K562 (cell line): Measurements from ENCODE around the gene PIF1. TPM values are rescaled to one million over a fixed set of nuclear protein-coding genes. Genes with fewer than 3 reads are reported as not detected.

Source experiments
- CTCF ChIP-seq, 3 experiments: IDR thresholded peaks in 2 of 3; conservative IDR thresholded peaks in 1 of 3; 2 replicates each; pipeline ENCODE4 v1.5.1; 2011 to 2012; ENCODE audit warnings: low read length in 3 of 3, mild to moderate bottlenecking in 3 of 3, control low read depth in 2 of 3, improper control_type of control experiment in 1 of 3, inconsistent platforms in 1 of 3, low read depth in 1 of 3, mixed read lengths in 1 of 3, moderate library complexity in 1 of 3; ENCODE audit not compliant: insufficient read depth in 2 of 3
- JUND ChIP-seq, 2 experiments: IDR thresholded peaks; 2 replicates in 1 of 2; 3 replicates in 1 of 2; pipeline ENCODE4 v1.6.1; 2011; ENCODE audit warnings: borderline replicate concordance in 2 of 2, low read depth in 2 of 2, low read length in 2 of 2, improper control_type of control experiment in 1 of 2, missing biosample characterization in 1 of 2, missing genetic modification characterization in 1 of 2, missing genetic modification reagents in 1 of 2
- NKRF ChIP-seq: fragments of 450-650 bp; IDR thresholded peaks from 2 replicates; pipeline ENCODE4 v1.6.1; 2016; ENCODE audit warnings: borderline replicate concordance
- NRF1 ChIP-seq, 2 experiments: fragments of 450-650 bp; IDR thresholded peaks in 1 of 2; conservative IDR thresholded peaks in 1 of 2; 2 replicates each; pipeline ENCODE4 v1.6.1; 2014; ENCODE audit warnings: mild to moderate bottlenecking in 2 of 2
- RCOR1 ChIP-seq, 2 experiments: IDR thresholded peaks; 2 replicates each; pipeline ENCODE4 v1.6.1; 2012; ENCODE audit warnings: low read depth in 2 of 2, low read length in 2 of 2, borderline replicate concordance in 1 of 2, improper control_type of control experiment in 1 of 2
- SMAD4 ChIP-seq: fragments of 250-450 bp; sonication (Bioruptor Pico); conservative IDR thresholded peaks from 2 replicates; pipeline ENCODE4 v1.8.0; 2021; ENCODE audit warnings: inconsistent platforms, mild to moderate bottlenecking, moderate library complexity
- SREBF2 ChIP-seq: sonication (generic); formaldehyde crosslinking; IDR thresholded peaks from 2 replicates; pipeline ENCODE4 v1.4.0; 2020; ENCODE audit warnings: mild to moderate bottlenecking, missing genetic modification reagents
- U2AF1 ChIP-seq: fragments of 200-400 bp; formaldehyde crosslinking; optimal IDR thresholded peaks from 2 replicates; pipeline ENCODE3; 2017; ENCODE audit warnings: mild to moderate bottlenecking, low read depth, low read length, moderate library complexity
- ZBTB26 ChIP-seq: fragments of 450-650 bp; formaldehyde crosslinking; IDR thresholded peaks from 2 replicates; pipeline ENCODE4 v1.4.0; 2022; ENCODE audit warnings: missing genetic modification characterization
- ZNF830 ChIP-seq: fragments of 250-450 bp; sonication (Bioruptor Pico); IDR thresholded peaks from 2 replicates; pipeline ENCODE4 v1.5.0; 2021; ENCODE audit warnings: mild to moderate bottlenecking
- polyA plus RNA-seq, 8 experiments: library from polyadenylated mRNA; depleted of rRNA in 4 of 8; stranded (reverse) in 5 of 8; unstranded in 3 of 8; fragments of >200 nt; fragmentation: Nextera tagmentation in 2 of 8; fragmentation: Illumina TruSeq in 1 of 8; extraction: Ambion mirVana in 2 of 8; extraction: Trizol in 1 of 8; gene quantifications; 2 replicates each; pipeline versions ENCODE4 v1.2.1 to v1.2.3, GENCODE V29; 2011 to 2014; ENCODE audit warnings: inconsistent platforms in 1 of 8, missing spikeins in 1 of 8
- total RNA-seq, 7 experiments: library from RNA; depleted of rRNA in 6 of 7; stranded (reverse); fragments of >200 nt in 6 of 7; fragmentation: Illumina TruSeq in 2 of 7; extraction: Trizol in 2 of 7; gene quantifications; 2 replicates each; pipeline versions ENCODE4 v1.2.1 to v1.2.3, GENCODE V29; 2011 to 2021; ENCODE audit warnings: low replicate concordance in 1 of 7
- TF ChIP-seq, protein P1 (sequence below): IDR thresholded peaks from 2 replicates; pipeline ENCODE4 v1.6.1; 2011; ENCODE audit warnings: borderline replicate concordance, low read depth, mild to moderate bottlenecking, moderate library complexity, low read length; ENCODE audit not compliant: insufficient read depth, poor library complexity, severe bottlenecking
- TF ChIP-seq, protein P2 (sequence below), 2 experiments: fragments of 150-350 bp in 1 of 2; IDR thresholded peaks; 2 replicates each; pipeline ENCODE4 v1.6.1; 2012 to 2016; ENCODE audit warnings: low read depth in 2 of 2, low read length in 2 of 2, mild to moderate bottlenecking in 1 of 2, moderate library complexity in 1 of 2

PIF1 gene
- total and polyA plus RNA-seq, 9 of the 15 experiments (the other 6 are each of a cell fraction or from before 2014, with no cell fraction given) = 1.1 to 37.9 (median 11.5) TPM

DNA sequence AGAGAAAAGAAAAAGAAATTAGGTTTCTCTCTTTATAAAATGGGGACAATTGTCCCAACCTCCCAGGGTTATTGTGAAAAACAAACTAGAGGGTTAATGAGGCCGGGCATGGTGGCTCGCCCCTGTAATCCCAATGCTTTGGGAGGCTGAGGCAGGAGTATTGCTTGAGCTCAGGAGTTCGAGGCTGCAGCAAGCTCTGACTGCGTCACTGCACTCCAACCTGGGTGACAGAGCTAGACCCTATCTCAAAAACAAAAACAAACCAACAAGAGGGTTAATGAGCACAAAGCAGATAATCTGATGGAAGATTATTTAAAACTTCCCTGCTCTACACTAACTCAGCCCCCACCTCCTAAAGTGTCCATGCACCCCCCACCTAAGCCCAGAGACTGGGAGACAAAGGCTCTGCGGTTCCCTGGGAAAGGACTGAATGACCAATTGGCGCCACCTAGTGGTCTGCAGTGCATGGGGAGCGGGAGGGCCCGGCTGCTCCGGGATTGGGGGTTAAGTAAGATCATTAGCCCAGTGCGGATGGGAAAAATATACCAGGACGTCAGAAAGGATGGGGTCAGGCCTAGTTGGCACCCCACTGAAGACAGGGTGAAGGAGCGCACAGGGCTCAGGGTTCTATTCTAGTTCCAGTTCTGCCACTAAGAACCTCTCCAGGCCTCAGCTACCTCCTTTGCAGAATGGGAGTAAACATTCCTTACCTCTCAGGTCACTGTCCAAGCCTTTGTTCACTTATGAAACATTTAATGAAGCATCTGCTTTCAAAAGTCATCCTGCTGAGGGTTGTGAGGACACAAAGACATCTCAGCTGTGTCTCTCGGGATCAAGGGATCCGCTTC, 15.6 kb downstream of the PIF1 start (continued):
- TF ChIP-seq, protein P1, sequence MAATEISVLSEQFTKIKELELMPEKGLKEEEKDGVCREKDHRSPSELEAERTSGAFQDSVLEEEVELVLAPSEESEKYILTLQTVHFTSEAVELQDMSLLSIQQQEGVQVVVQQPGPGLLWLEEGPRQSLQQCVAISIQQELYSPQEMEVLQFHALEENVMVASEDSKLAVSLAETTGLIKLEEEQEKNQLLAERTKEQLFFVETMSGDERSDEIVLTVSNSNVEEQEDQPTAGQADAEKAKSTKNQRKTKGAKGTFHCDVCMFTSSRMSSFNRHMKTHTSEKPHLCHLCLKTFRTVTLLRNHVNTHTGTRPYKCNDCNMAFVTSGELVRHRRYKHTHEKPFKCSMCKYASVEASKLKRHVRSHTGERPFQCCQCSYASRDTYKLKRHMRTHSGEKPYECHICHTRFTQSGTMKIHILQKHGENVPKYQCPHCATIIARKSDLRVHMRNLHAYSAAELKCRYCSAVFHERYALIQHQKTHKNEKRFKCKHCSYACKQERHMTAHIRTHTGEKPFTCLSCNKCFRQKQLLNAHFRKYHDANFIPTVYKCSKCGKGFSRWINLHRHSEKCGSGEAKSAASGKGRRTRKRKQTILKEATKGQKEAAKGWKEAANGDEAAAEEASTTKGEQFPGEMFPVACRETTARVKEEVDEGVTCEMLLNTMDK = peak; percentile 32
- no peak for TF ChIP-seq ZNF830 (CRISPR knock-in tag)
- peak; percentile 34; the same call in 1 of the 2 replicates for TF ChIP-seq JUND (IDR thresholded peaks at IDR 0.05; ENCODE audit: borderline replicate concordance, low read depth, low read length)
- no peak; the same call in 2 of the 3 replicates for TF ChIP-seq JUND (tag; IDR thresholded peaks at IDR 0.05; ENCODE audit: borderline replicate concordance, low read depth, low read length)
- TF ChIP-seq NRF1 (conservative IDR thresholded peaks at IDR 0.05 in 1 of 2, IDR thresholded peaks at IDR 0.05 in 1 of 2) = no peak
- TF ChIP-seq ZBTB26 (CRISPR knock-in tag) = 0 out of 2 replicates have a peak, but pooled peaks have one; percentile 8
- TF ChIP-seq SMAD4 (CRISPR knock-in tag) = 0 out of 2 replicates have a peak, but pooled peaks have one; percentile 21
- no peak for TF ChIP-seq SREBF2
- TF ChIP-seq RCOR1 (IDR thresholded peaks at IDR 0.05; ENCODE audit: borderline replicate concordance in 1 of 2, low read depth in 2 of 2, low read length in 2 of 2) = peak in 1 of 2 experiments; percentile 28; a peak in 1 of 4 replicates
- no peak for TF ChIP-seq NKRF
- TF ChIP-seq U2AF1 = no peak
- peak; percentile 91 to 96 (median 93) for TF ChIP-seq CTCF (IDR thresholded peaks at IDR 0.05 in 2 of 3, conservative IDR thresholded peaks at IDR 0.05 in 1 of 3; ENCODE audit: insufficient read depth in 2 of 3, low read depth in 1 of 3, low read length in 3 of 3)
- TF ChIP-seq, protein P2, sequence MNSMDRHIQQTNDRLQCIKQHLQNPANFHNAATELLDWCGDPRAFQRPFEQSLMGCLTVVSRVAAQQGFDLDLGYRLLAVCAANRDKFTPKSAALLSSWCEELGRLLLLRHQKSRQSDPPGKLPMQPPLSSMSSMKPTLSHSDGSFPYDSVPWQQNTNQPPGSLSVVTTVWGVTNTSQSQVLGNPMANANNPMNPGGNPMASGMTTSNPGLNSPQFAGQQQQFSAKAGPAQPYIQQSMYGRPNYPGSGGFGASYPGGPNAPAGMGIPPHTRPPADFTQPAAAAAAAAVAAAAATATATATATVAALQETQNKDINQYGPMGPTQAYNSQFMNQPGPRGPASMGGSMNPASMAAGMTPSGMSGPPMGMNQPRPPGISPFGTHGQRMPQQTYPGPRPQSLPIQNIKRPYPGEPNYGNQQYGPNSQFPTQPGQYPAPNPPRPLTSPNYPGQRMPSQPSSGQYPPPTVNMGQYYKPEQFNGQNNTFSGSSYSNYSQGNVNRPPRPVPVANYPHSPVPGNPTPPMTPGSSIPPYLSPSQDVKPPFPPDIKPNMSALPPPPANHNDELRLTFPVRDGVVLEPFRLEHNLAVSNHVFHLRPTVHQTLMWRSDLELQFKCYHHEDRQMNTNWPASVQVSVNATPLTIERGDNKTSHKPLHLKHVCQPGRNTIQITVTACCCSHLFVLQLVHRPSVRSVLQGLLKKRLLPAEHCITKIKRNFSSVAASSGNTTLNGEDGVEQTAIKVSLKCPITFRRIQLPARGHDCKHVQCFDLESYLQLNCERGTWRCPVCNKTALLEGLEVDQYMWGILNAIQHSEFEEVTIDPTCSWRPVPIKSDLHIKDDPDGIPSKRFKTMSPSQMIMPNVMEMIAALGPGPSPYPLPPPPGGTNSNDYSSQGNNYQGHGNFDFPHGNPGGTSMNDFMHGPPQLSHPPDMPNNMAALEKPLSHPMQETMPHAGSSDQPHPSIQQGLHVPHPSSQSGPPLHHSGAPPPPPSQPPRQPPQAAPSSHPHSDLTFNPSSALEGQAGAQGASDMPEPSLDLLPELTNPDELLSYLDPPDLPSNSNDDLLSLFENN (IDR thresholded peaks at IDR 0.05; ENCODE audit: low read depth in 2 of 2, low read length in 2 of 2) = 0 out of 4 replicates have a peak, but pooled peaks of 1 of the 2 experiments have one; percentile 25
